GM19239 (cell line): ENCODE measurements around the gene CD248.

Source experiments
- DNase-seq: peaks from one replicate; pipeline ENCODE4 v3.0.0; 2011; ENCODE audit warnings: low spot score; ENCODE audit not compliant: insufficient read length
- FAIRE-seq: peaks from 2 replicates; lab custom pipeline; 2011; peaks lifted over from hg19 to GRCh38; lab: Jason Lieb, UNC

The CD248 gene

GRCh38 chr11:66264914-66265313 is 51.9 kb downstream of the CD248 start:
- DNase-seq (no peak), FAIRE-seq (no peak)
